Central memory CD8-positive, alpha-beta T cell (primary cell): ENCODE results near the gene INTU.

Experiments used
- ATAC-seq: fragments of 150-1000 bp; cut with Tn5 transposase; replicated peaks from 2 replicates; pipeline ENCODE4 v1.10.0; 2022; ENCODE audit warnings: mild to moderate bottlenecking, moderate FRiP score, moderate number of reproducible peaks; ENCODE audit not compliant: poor library complexity, severe bottlenecking; ENCODE audit errors: extremely low read depth
- DNase-seq, 2 donors: peaks; one replicate each; pipeline ENCODE4 v3.0.0; 2021; ENCODE audit warnings: low spot score in 2 of 2
- H3K27ac Mint-ChIP-seq: one replicate; pipeline ENCODE4 v1.8.0; 2022; ENCODE audit warnings: low read depth, mild to moderate bottlenecking, moderate library complexity, mixed read lengths
- H3K27me3 Mint-ChIP-seq: one replicate; pipeline ENCODE4 v1.8.0; 2022; ENCODE audit warnings: mixed read lengths
- H3K36me3 Mint-ChIP-seq: one replicate; pipeline ENCODE4 v1.8.0; 2022; ENCODE audit warnings: mild to moderate bottlenecking, moderate library complexity, mixed read lengths; ENCODE audit not compliant: insufficient read depth
- H3K4me1 Mint-ChIP-seq: one replicate; pipeline ENCODE4 v1.8.0; 2022; ENCODE audit warnings: mixed read lengths
- H3K4me3 Mint-ChIP-seq: one replicate; pipeline ENCODE4 v1.8.0; 2022; ENCODE audit warnings: mild to moderate bottlenecking, moderate library complexity, mixed read lengths
- H3K9me3 Mint-ChIP-seq: one replicate; pipeline ENCODE4 v1.8.0; 2022; ENCODE audit warnings: mixed read lengths

INTU gene

GRCh38 chr4:127656047-127656680, 23.4 kb downstream of the INTU start:
- H3K4me3 Mint-ChIP-seq: no peak overlapping the region
- H3K9me3 Mint-ChIP-seq: no peaks in the 10 kb centered on the region
- no peaks in the 10 kb centered on the region for H3K27me3 Mint-ChIP-seq
- H3K36me3 Mint-ChIP-seq: no peaks in the 10 kb centered on the region
- DNase-seq: no peak
- no peaks in the 10 kb centered on the region for H3K4me1 Mint-ChIP-seq
- ATAC-seq: no peak
- H3K27ac Mint-ChIP-seq: no peak overlapping the region

GRCh38 chr4:127660284-127660885, 27.6 kb downstream of the INTU start:
- Mint-ChIP-seq H3K9me3 (no peaks in the 10 kb centered on the region), H3K36me3 (no peaks in the 10 kb centered on the region), H3K27ac (no peak overlapping the region), H3K4me3 (no peak overlapping the region), H3K27me3 (no peaks in the 10 kb centered on the region), H3K4me1 (no peaks in the 10 kb centered on the region)
- DNase-seq (no peak), ATAC-seq (no peak)

GRCh38 chr4:127667116-127667515, 34.4 kb downstream of the INTU start:
- no peaks in the 10 kb centered on the region for H3K36me3 Mint-ChIP-seq
- DNase-seq (no peak), ATAC-seq (no peak)
- H3K4me3 Mint-ChIP-seq: no peak overlapping the region
- H3K27me3 Mint-ChIP-seq: no peaks in the 10 kb centered on the region
- no peaks in the 10 kb centered on the region for H3K9me3 Mint-ChIP-seq
- no peaks in the 10 kb centered on the region for H3K4me1 Mint-ChIP-seq
- no peak overlapping the region for H3K27ac Mint-ChIP-seq

- DNase-seq (no peak), ATAC-seq (no peak)
- H3K4me1 Mint-ChIP-seq: no peaks in the 10 kb centered on the region
- H3K27ac Mint-ChIP-seq: no peak overlapping the region
- H3K9me3 Mint-ChIP-seq: no peaks in the 10 kb centered on the region
- no peaks in the 10 kb centered on the region for H3K36me3 Mint-ChIP-seq
- H3K4me3 Mint-ChIP-seq: no peak overlapping the region
- H3K27me3 Mint-ChIP-seq: no peaks in the 10 kb centered on the region
Observed at GRCh38 chr4:127667772-127668171, 35.0 kb downstream of the INTU start.

- DNase-seq: no peak
- no peaks in the 10 kb centered on the region for H3K36me3 Mint-ChIP-seq
- no peak overlapping the region for H3K4me3 Mint-ChIP-seq
- H3K4me1 Mint-ChIP-seq: no peaks in the 10 kb centered on the region
- no peak overlapping the region for H3K27ac Mint-ChIP-seq
- no peak for ATAC-seq
- H3K27me3 Mint-ChIP-seq: no peaks in the 10 kb centered on the region
- H3K9me3 Mint-ChIP-seq: no peaks in the 10 kb centered on the region
Observed at GRCh38 chr4:127668770-127669169, 36.0 kb downstream of the INTU start.

- Mint-ChIP-seq H3K4me3 (no peak overlapping the region), H3K27ac (no peak overlapping the region), H3K9me3 (no peaks in the 10 kb centered on the region), H3K27me3 (no peaks in the 10 kb centered on the region), H3K36me3 (no peaks in the 10 kb centered on the region), H3K4me1 (no peaks in the 10 kb centered on the region)
- DNase-seq (no peak), ATAC-seq (no peak)
Observed at GRCh38 chr4:127669691-127670090, 36.9 kb downstream of the INTU start.

- Mint-ChIP-seq H3K27me3 (no peaks in the 10 kb centered on the region), H3K4me1 (no peaks in the 10 kb centered on the region), H3K36me3 (no peaks in the 10 kb centered on the region), H3K4me3 (no peak overlapping the region), H3K27ac (no peak overlapping the region), H3K9me3 (no peaks in the 10 kb centered on the region)
- ATAC-seq: no peak
- DNase-seq: no peak
Observed at GRCh38 chr4:127672111-127672510, 39.4 kb downstream of the INTU start.

GRCh38 chr4:127685292-127685691, 52.5 kb downstream of the INTU start:
- Mint-ChIP-seq H3K27me3 (no peaks in the 10 kb centered on the region), H3K4me1 (no peaks in the 10 kb centered on the region), H3K9me3 (peaks cover 5% of the 10 kb centered on the region), H3K27ac (no peak overlapping the region), H3K4me3 (no peak overlapping the region), H3K36me3 (no peaks in the 10 kb centered on the region)
- ATAC-seq: no peak
- no peak for DNase-seq

GRCh38 chr4:127686658-127687057, 53.9 kb downstream of the INTU start:
- Mint-ChIP-seq H3K9me3 (peaks cover 5% of the 10 kb centered on the region), H3K4me3 (no peak overlapping the region), H3K36me3 (no peaks in the 10 kb centered on the region), H3K4me1 (no peaks in the 10 kb centered on the region), H3K27me3 (no peaks in the 10 kb centered on the region), H3K27ac (no peak overlapping the region)
- DNase-seq: no peak
- ATAC-seq: no peak

GRCh38 chr4:127687580-127687979, 54.8 kb downstream of the INTU start:
- H3K4me1 Mint-ChIP-seq: no peaks in the 10 kb centered on the region
- peaks cover 9% of the 10 kb centered on the region for H3K9me3 Mint-ChIP-seq
- H3K27ac Mint-ChIP-seq: no peak overlapping the region
- H3K36me3 Mint-ChIP-seq: no peaks in the 10 kb centered on the region
- no peak for DNase-seq
- H3K4me3 Mint-ChIP-seq: no peak overlapping the region
- H3K27me3 Mint-ChIP-seq: no peaks in the 10 kb centered on the region
- no peak for ATAC-seq

- H3K4me1 Mint-ChIP-seq: no peaks in the 10 kb centered on the region
- peaks cover 10% of the 10 kb centered on the region for H3K27me3 Mint-ChIP-seq
- no peak overlapping the region for H3K27ac Mint-ChIP-seq
- no peak for ATAC-seq
- H3K4me3 Mint-ChIP-seq: no peak overlapping the region
- no peaks in the 10 kb centered on the region for H3K36me3 Mint-ChIP-seq
- no peak for DNase-seq
- H3K9me3 Mint-ChIP-seq: peaks cover 11% of the 10 kb centered on the region
Observed at GRCh38 chr4:127698789-127699200, 66.0 kb downstream of the INTU start.

GRCh38 chr4:127708985-127709384, 76.2 kb downstream of the INTU start:
- DNase-seq (no peak), ATAC-seq (no peak)
- H3K27me3 Mint-ChIP-seq: no peaks in the 10 kb centered on the region
- H3K36me3 Mint-ChIP-seq: no peaks in the 10 kb centered on the region
- H3K4me1 Mint-ChIP-seq: no peaks in the 10 kb centered on the region
- H3K27ac Mint-ChIP-seq: no peak overlapping the region
- no peaks in the 10 kb centered on the region for H3K9me3 Mint-ChIP-seq
- H3K4me3 Mint-ChIP-seq: no peak overlapping the region

GRCh38 chr4:127709456-127709855, 76.7 kb downstream of the INTU start:
- DNase-seq: no peak
- H3K27me3 Mint-ChIP-seq: no peaks in the 10 kb centered on the region
- no peak overlapping the region for H3K27ac Mint-ChIP-seq
- no peaks in the 10 kb centered on the region for H3K9me3 Mint-ChIP-seq
- ATAC-seq: no peak
- no peak overlapping the region for H3K4me3 Mint-ChIP-seq
- no peaks in the 10 kb centered on the region for H3K36me3 Mint-ChIP-seq
- H3K4me1 Mint-ChIP-seq: no peaks in the 10 kb centered on the region
